GM23338 (cell line): ENCODE results near the gene AQP12B. TPM values are rescaled to one million over a fixed set of nuclear protein-coding genes. Genes with fewer than 3 reads are reported as not detected.

Experiments
- ATAC-seq: fragments of 200-7000 bp; cut with Tn5 transposase; 3 replicates; pipeline ENCODE4 v1.9.1; 2020
- DNase-seq: peaks from one replicate; pipeline ENCODE4 v3.0.0-alpha.2; 2015; ENCODE audit warnings: low spot score
- H2AFZ ChIP-seq: fragments of 200-600 bp; sonication (generic); 2 replicates; pipeline ENCODE4 v1.8.0; 2016; ENCODE audit warnings: antibody characterized with exemption, mild to moderate bottlenecking, moderate library complexity
- H3F3A ChIP-seq: fragments of 200-600 bp; sonication (generic); replicated peaks from 2 replicates; pipeline ENCODE4 v1.8.0; 2017; ENCODE audit warnings: antibody characterized with exemption, mixed run types, low read depth
- H3K27ac ChIP-seq: fragments of 200-600 bp; sonication (generic); 2 replicates; pipeline ENCODE4 v1.6.1; 2016; ENCODE audit warnings: low read depth
- H3K27me3 ChIP-seq: fragments of 200-600 bp; sonication (generic); 2 replicates; pipeline ENCODE4 v1.8.0; 2016; ENCODE audit warnings: mild to moderate bottlenecking, mixed run types, moderate library complexity; ENCODE audit not compliant: insufficient read depth
- H3K36me3 ChIP-seq: fragments of 200-600 bp; sonication (generic); 2 replicates; pipeline ENCODE4 v1.8.0; 2016; ENCODE audit warnings: mild to moderate bottlenecking; ENCODE audit not compliant: insufficient read depth
- H3K4me1 ChIP-seq: fragments of 200-600 bp; sonication (generic); 2 replicates; pipeline ENCODE4 v1.8.0; 2016; ENCODE audit warnings: mild to moderate bottlenecking, moderate library complexity; ENCODE audit not compliant: insufficient read depth
- H3K4me2 ChIP-seq: fragments of 200-600 bp; sonication (generic); 2 replicates; pipeline ENCODE4 v1.7.1; 2017; ENCODE audit warnings: mixed run types
- H3K4me3 ChIP-seq: fragments of 200-600 bp; sonication (generic); 2 replicates; pipeline ENCODE4 v1.6.1; 2016; ENCODE audit warnings: mixed run types
- H3K79me2 ChIP-seq: fragments of 200-600 bp; sonication (generic); replicated peaks from 2 replicates; pipeline ENCODE4 v1.8.0; 2017; ENCODE audit warnings: mild to moderate bottlenecking; ENCODE audit not compliant: insufficient read depth
- H3K9me2 ChIP-seq: fragments of 200-600 bp; sonication (generic); 2 replicates; pipeline ENCODE4 v1.8.0; 2017; ENCODE audit not compliant: insufficient read depth
- H4K20me1 ChIP-seq: fragments of 200-600 bp; sonication (generic); replicated peaks from 2 replicates; pipeline ENCODE4 v1.8.0; 2017; ENCODE audit warnings: mild to moderate bottlenecking; ENCODE audit not compliant: insufficient read depth
- H3K27ac Mint-ChIP-seq: 2 replicates; pipeline ENCODE4 v1.8.0; 2020; ENCODE audit warnings: inconsistent platforms, mild to moderate bottlenecking, moderate library complexity, mixed read lengths
- H3K27me3 Mint-ChIP-seq: 3 replicates; pipeline ENCODE4 v1.8.0; 2022; ENCODE audit warnings: low read depth, mild to moderate bottlenecking, moderate library complexity, mixed read lengths, inconsistent platforms; ENCODE audit not compliant: insufficient read depth, poor library complexity
- H3K36me3 Mint-ChIP-seq: 3 replicates; pipeline ENCODE4 v1.8.0; 2021; ENCODE audit warnings: low read depth, mild to moderate bottlenecking, inconsistent platforms, moderate library complexity, mixed read lengths
- H3K4me1 Mint-ChIP-seq: 3 replicates; pipeline ENCODE4 v1.8.0; 2020; ENCODE audit warnings: mild to moderate bottlenecking, inconsistent platforms, mixed read lengths
- H3K4me3 Mint-ChIP-seq: 3 replicates; pipeline ENCODE4 v1.8.0; 2021; ENCODE audit warnings: moderate library complexity, mild to moderate bottlenecking, inconsistent platforms, mixed read lengths
- H3K9me3 Mint-ChIP-seq: 3 replicates; pipeline ENCODE4 v1.8.0; 2020; ENCODE audit warnings: moderate library complexity, mild to moderate bottlenecking, inconsistent platforms, mixed read lengths
- CREB1 ChIP-seq: fragments of 250-450 bp; sonication (Bioruptor Pico); IDR thresholded peaks from 2 replicates; pipeline ENCODE4 v1.5.0; 2020; ENCODE audit warnings: low read depth, mild to moderate bottlenecking, moderate library complexity
- CTCF ChIP-seq, 2 experiments: fragments of 200-600 bp in 1 of 2; sonication (generic) in 1 of 2; conservative IDR thresholded peaks; 2 replicates each; pipeline versions ENCODE4 v1.5.1 to v1.6.1; 2016 to 2017; ENCODE audit warnings: antibody characterized with exemption in 2 of 2, low read depth in 2 of 2, mild to moderate bottlenecking in 2 of 2, moderate library complexity in 1 of 2
- ETS1 ChIP-seq: IDR thresholded peaks from 2 replicates; pipeline ENCODE4 v1.6.1; 2016; ENCODE audit warnings: antibody characterized with exemption
- EZH2phosphoT487 ChIP-seq: fragments of 200-600 bp; sonication (generic); IDR thresholded peaks from one replicate; pipeline ENCODE4 v1.8.1; 2018; ENCODE audit warnings: antibody characterized with exemption; ENCODE audit not compliant: unreplicated experiment
- JUNB ChIP-seq: IDR thresholded peaks from one replicate; pipeline ENCODE4 v1.6.1; 2016; ENCODE audit warnings: antibody characterized with exemption; ENCODE audit not compliant: unreplicated experiment
- NANOG ChIP-seq: IDR thresholded peaks from 2 replicates; pipeline ENCODE4 v1.6.1; 2016; ENCODE audit warnings: antibody characterized with exemption, borderline replicate concordance
- POLR2AphosphoS5 ChIP-seq: IDR thresholded peaks from 2 replicates; pipeline ENCODE4 v1.6.1; 2016; ENCODE audit warnings: antibody characterized with exemption, low read depth
- REST ChIP-seq: IDR thresholded peaks from one replicate; pipeline ENCODE4 v1.6.1; 2018; ENCODE audit warnings: antibody characterized with exemption; ENCODE audit not compliant: unreplicated experiment
- STAT1 ChIP-seq: IDR thresholded peaks from one replicate; pipeline ENCODE4 v1.6.1; 2016; ENCODE audit warnings: antibody characterized with exemption; ENCODE audit not compliant: unreplicated experiment
- ZNF114 ChIP-seq: fragments of 250-450 bp; sonication (Bioruptor Pico); IDR thresholded peaks from 2 replicates; pipeline ENCODE4 v1.5.0; 2020; ENCODE audit warnings: mild to moderate bottlenecking, moderate library complexity
- ZNF331 ChIP-seq: fragments of 250-450 bp; sonication (Bioruptor Pico); IDR thresholded peaks from 2 replicates; pipeline ENCODE4 v1.5.0; 2020; ENCODE audit warnings: low read depth, mild to moderate bottlenecking, moderate library complexity
- ZNF462 ChIP-seq: fragments of 250-450 bp; sonication (Bioruptor Pico); IDR thresholded peaks from 2 replicates; pipeline ENCODE4 v1.5.0; 2020; ENCODE audit warnings: mild to moderate bottlenecking, moderate library complexity
- polyA plus RNA-seq: library from polyadenylated mRNA; unstranded; fragments of >200 nt; fragmentation: Nextera tagmentation; extraction: Ambion mirVana; gene quantifications from 2 replicates; pipeline ENCODE4 v1.2.1, GENCODE V29; 2016
- total RNA-seq: library from RNA; depleted of rRNA; stranded (reverse); fragments of >200 nt; shearing (Covaris generic); gene quantifications from 2 replicates; pipeline ENCODE4 v1.2.3, GENCODE V29; 2014

The AQP12B gene
- total and polyA plus RNA-seq, 2 experiments from 2014 or later: not detected

GRCh38 chr2:240707821-240708220 is 25.1 kb upstream of the AQP12B start:
- no peaks in the 10 kb centered on the region for H3K79me2 ChIP-seq
- H3K27ac Mint-ChIP-seq: no peak overlapping the region
- no peaks in the 10 kb centered on the region for H3K9me3 Mint-ChIP-seq
- no peaks in the 10 kb centered on the region for H3K27me3 ChIP-seq
- H3K27me3 Mint-ChIP-seq: peaks cover 27% of the 10 kb centered on the region
- H3K36me3 Mint-ChIP-seq: no peaks in the 10 kb centered on the region
- no peaks in the 10 kb centered on the region for H3K36me3 ChIP-seq
- no peak overlapping the region for H3K27ac ChIP-seq
- H3K4me1 Mint-ChIP-seq: peaks cover 3% of the 10 kb centered on the region; the same call in 1 of the 3 replicates
- no peak for TF ChIP-seq NANOG
- TF ChIP-seq POLR2AphosphoS5: no peak
- no peak for TF ChIP-seq STAT1
- TF ChIP-seq REST: no peak
- TF ChIP-seq CTCF (conservative IDR thresholded peaks at IDR 0.05; ENCODE audit: low read depth in 2 of 2): no peak
- no peak for TF ChIP-seq JUNB
- no peak for TF ChIP-seq ZNF331 (CRISPR knock-in tag)
- TF ChIP-seq ZNF462 (CRISPR knock-in tag): no peak
- no peak for TF ChIP-seq ETS1
- TF ChIP-seq EZH2phosphoT487: no peak
- TF ChIP-seq CREB1 (CRISPR knock-in tag): no peak
- TF ChIP-seq ZNF114 (CRISPR knock-in tag): no peak
- H3K9me2 ChIP-seq: no peaks in the 10 kb centered on the region
- no peaks in the 10 kb centered on the region; the same call in 1 of the 2 replicates for H4K20me1 ChIP-seq
- no peak overlapping the region for H3K4me3 Mint-ChIP-seq
- ATAC-seq (no peak), DNase-seq (no peak)
- H2AFZ ChIP-seq: no peak overlapping the region
- H3K4me3 ChIP-seq: no peak overlapping the region
- H3K4me2 ChIP-seq: no peak overlapping the region
- no peaks in the 10 kb centered on the region for H3F3A ChIP-seq
- no peaks in the 10 kb centered on the region for H3K4me1 ChIP-seq
